ENCODE results near the gene EVX2. TPM values are rescaled to one million over a fixed set of nuclear protein-coding genes. Genes with fewer than 3 reads are reported as not detected.

Gene EVX2
- total RNA-seq, 3 donors from 2014 or later: 0.12 TPM; not detected in 2

DNA sequence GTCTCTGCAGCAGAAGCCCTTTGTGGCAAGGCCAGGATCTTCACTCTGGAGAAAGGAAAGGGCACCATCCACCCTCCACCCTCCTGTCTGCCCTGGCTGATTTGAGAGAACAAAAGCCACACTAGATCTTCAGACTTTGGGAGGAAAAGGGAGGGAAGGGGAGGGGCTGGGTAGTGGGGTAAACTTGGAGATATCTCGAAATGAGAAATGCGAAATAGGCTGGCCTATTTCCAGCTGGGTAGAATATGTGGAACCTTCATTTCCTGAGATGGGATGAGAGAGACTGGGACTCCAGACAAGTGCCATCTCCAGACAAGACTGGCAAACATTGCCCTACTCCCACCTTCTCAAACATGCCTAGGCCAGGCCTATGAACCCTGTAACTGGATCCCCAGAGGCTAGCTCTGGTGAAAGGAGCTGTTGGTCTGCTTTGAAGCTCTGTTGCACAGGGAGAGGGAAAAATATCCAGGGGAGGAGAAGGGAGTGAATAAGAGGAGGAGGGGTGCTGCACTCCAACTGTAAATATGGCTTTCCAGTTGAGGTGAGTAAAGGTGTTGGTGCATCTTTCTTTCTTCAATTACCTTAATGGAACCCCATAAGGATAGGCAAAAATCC lies 17.6 kb upstream of the EVX2 start:
- no peak for DNase-seq

DNA sequence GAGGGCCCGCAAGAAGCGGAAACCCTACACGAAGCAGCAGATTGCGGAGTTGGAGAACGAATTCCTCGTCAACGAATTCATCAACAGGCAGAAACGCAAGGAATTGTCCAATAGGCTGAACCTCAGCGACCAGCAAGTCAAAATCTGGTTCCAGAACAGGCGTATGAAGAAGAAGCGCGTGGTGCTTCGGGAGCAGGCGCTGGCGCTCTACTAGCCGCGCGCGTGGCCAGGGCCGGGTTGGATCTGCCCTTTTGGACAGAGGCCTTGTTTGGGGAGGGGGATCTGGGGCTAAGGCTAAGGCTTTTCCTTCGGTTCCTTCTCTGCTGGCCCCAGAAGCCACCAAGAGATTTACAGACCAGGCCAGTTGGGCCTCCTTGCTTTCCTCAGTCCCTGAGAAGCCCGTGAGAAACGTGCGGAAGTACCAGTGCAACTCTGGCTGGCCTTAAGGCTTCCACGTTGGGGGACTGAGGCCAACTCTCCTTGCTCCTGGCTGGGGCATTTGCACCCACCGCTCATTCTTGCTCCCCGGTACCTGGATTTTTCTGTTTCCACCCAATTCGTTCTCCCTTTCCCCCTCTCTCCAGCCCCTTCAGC lies 16.9 kb upstream of the EVX2 start:
- H3K36me3 ChIP-seq (ENCODE audit: low read depth): no peaks in the 10 kb centered on the region
- H3K4me1 ChIP-seq (ENCODE audit: low read depth): peaks cover 22% of the 10 kb centered on the region
- ATAC-seq: no peak
- intact Hi-C loops (cut with DNase I, micrococcal nuclease): no loop called here
- peak in 1 of 3 donors; percentile 10 for DNase-seq
- H3K9me3 ChIP-seq: no peaks in the 10 kb centered on the region
- no peak overlapping the region for H3K4me3 ChIP-seq
- no peak for TF ChIP-seq CTCF (IDR thresholded peaks at IDR 0.05)

More for the DNA sequence above, 17.6 kb upstream of the EVX2 start:
- peaks cover 22% of the 10 kb centered on the region for H3K4me1 ChIP-seq (ENCODE audit: low read depth)
- intact Hi-C loops (cut with DNase I, micrococcal nuclease): no loop called here
- no peaks in the 10 kb centered on the region for H3K9me3 ChIP-seq
- H3K4me3 ChIP-seq: no peak overlapping the region
- H3K36me3 ChIP-seq (ENCODE audit: low read depth): no peaks in the 10 kb centered on the region
- no peak for TF ChIP-seq CTCF (IDR thresholded peaks at IDR 0.05)
- ATAC-seq: no peak

GRCh38 chr2:176099728-176100546 lies 16.2 kb upstream of the EVX2 start, which contains the start of gene HOXD12:
HOXD12 (plus strand) TSS chr2:176099795; CDS start chr2:176099802, 7 bp downstream.
- no peaks in the 10 kb centered on the region for H3K36me3 ChIP-seq (ENCODE audit: low read depth)
- DNase-seq (peak in 1 of 3 donors; percentile 23), ATAC-seq (no peak)
- no peaks in the 10 kb centered on the region for H3K9me3 ChIP-seq
- no peak for TF ChIP-seq CTCF (IDR thresholded peaks at IDR 0.05)
- intact Hi-C loops (cut with DNase I, micrococcal nuclease): loop anchor here in 1 of 2 donors (5.0 kb wide), 1 partner anchor 408 kb away; no protein-coding TSS in a partner anchor
- peaks cover 22% of the 10 kb centered on the region for H3K4me1 ChIP-seq (ENCODE audit: low read depth)
- no peak within 1 kb of the TSS for H3K4me3 ChIP-seq

DNA sequence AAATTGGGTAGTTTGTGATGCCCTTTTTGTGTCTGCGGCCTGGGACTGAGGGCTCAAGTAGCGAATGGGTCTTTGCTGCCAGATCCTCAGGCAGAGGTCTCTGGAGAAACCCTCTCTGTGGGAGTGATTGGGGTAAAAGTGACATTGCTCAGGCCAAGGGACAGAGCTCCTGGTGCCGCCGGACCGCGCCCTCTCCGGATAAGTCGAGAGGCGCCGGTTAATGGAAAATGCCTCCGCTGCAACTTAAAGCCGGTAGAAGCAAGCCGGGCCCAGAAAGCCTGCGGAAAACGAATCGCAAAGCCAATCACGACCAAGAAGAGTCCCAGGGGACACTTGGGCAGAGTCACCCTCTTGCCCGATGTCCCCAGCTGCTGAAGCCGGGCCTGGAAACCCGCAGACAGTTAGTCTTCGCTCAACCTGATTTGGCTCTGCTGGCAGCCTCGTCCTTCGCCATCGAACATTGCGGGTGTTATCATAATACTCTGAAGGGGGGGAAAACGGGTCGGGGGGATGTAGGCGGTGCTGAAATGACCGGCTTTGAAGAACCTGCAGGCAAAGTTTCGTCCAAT lies 15.5 kb upstream of the EVX2 start:
- intact Hi-C loops (cut with DNase I, micrococcal nuclease): loop anchor here in 1 of 2 donors (5.0 kb wide), 1 partner anchor 407 kb away; no protein-coding TSS in a partner anchor
- H3K4me3 ChIP-seq: no peak overlapping the region
- ATAC-seq (no peak), DNase-seq (no peak)
- peaks cover 17% of the 10 kb centered on the region for H3K4me1 ChIP-seq (ENCODE audit: low read depth)
- no peak for TF ChIP-seq CTCF (IDR thresholded peaks at IDR 0.05)
- H3K36me3 ChIP-seq (ENCODE audit: low read depth): no peaks in the 10 kb centered on the region
- no peaks in the 10 kb centered on the region for H3K9me3 ChIP-seq

DNA sequence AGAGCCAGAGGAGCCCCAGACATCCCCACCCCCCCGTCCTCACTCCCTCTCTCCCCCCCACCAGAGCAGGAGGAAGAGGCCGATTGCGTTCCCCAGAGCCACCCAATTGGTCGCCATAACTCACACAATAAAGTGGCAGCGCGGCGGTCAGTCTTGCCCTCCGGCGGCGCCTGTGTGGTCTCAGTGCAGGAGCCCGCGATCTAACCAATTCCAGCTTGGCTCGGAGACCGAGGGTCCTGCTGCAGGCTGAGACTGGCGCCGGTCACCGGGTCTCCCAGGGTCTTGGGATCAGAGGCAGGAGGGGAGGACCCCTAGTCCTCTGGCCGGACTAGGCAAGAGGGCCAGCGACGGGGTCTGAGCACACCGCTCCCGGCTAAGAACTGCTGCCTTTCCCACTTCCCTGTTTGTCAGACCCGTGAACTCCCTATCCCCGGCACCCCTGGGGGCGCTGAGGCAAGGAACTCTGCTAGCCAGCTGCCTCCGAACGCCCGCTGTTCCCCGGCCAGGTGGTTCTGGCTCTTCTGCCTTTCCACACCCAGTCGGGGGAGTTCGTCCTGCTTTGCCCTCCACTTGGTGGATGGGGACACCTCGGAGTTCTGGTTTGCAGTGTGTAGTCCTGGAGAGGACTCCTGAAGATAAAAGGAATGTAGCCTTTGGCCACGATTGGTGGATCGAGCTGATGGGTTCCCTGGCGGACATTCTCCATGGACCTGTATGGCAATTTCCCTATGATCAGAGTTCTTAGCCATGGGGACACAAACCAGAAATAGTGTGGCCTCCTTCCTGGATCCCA lies 14.8 kb upstream of the EVX2 start:
- DNase-seq: no peak
- H3K36me3 ChIP-seq (ENCODE audit: low read depth): no peaks in the 10 kb centered on the region
- peaks cover 17% of the 10 kb centered on the region for H3K4me1 ChIP-seq (ENCODE audit: low read depth)
- no peak for TF ChIP-seq CTCF (IDR thresholded peaks at IDR 0.05)
- H3K4me3 ChIP-seq: no peak overlapping the region
- H3K9me3 ChIP-seq: no peaks in the 10 kb centered on the region
- intact Hi-C loops (cut with DNase I, micrococcal nuclease): loop anchor here in 1 of 2 donors (5.0 kb wide), 1 partner anchor 406 kb away; no protein-coding TSS in a partner anchor
- no peak for ATAC-seq
